GM12891 (cell line): Measurements from ENCODE around the gene CLDN1.

ENCODE experiments used
- PAX5 ChIP-seq: IDR thresholded peaks from 2 replicates; pipeline ENCODE4 v1.6.1; 2011; ENCODE audit warnings: low read length, moderate library complexity, mild to moderate bottlenecking; ENCODE audit not compliant: insufficient read depth, severe bottlenecking
- POLR2A ChIP-seq: IDR thresholded peaks from 2 replicates; pipeline ENCODE4 v1.6.1; 2011; ENCODE audit warnings: low read depth, low read length, control low read depth
- POLR2AphosphoS5 ChIP-seq: IDR thresholded peaks from 2 replicates; pipeline ENCODE4 v1.6.1; 2011; ENCODE audit warnings: low read depth, low read length, control low read depth
- POU2F2 ChIP-seq: IDR thresholded peaks from 2 replicates; pipeline ENCODE4 v1.6.1; 2011; ENCODE audit warnings: low read depth, mild to moderate bottlenecking, control low read depth, low read length, moderate library complexity
- SPI1 ChIP-seq: IDR thresholded peaks from 2 replicates; pipeline ENCODE4 v1.6.1; 2011; ENCODE audit warnings: low read depth, low read length, control low read depth
- TAF1 ChIP-seq: IDR thresholded peaks from 2 replicates; pipeline ENCODE4 v1.6.1; 2011; ENCODE audit warnings: low read depth, low read length, control low read depth

GRCh38 chr3:190333961-190334360, 11.7 kb upstream of the CLDN1 start:
- TF ChIP-seq TAF1, result no peak
- TF ChIP-seq POLR2A, result no peak
- no peak for TF ChIP-seq POLR2AphosphoS5
- TF ChIP-seq PAX5, result no peak
- TF ChIP-seq SPI1, result no peak
- TF ChIP-seq POU2F2, result no peak
